ENCODE results near the gene PAQR5.
"Not testable (repeated sequence)": the region's sequence is repeated elsewhere in the genome, so short reads cannot be mapped to it uniquely, and the experiment has no call there.

PAQR5 gene

GRCh38 chr15:69434238-69434637 lies 135.5 kb downstream of the PAQR5 start:
- no peak for DNase-seq

- DNase-seq: no peak
These were observed 136.0 kb downstream of the PAQR5 start for GRCh38 chr15:69434679-69435078.

GRCh38 chr15:69435985-69436384 lies 137.3 kb downstream of the PAQR5 start:
- no peak for DNase-seq

- DNase-seq: no peak
These were observed 138.2 kb downstream of the PAQR5 start for GRCh38 chr15:69436951-69437350.

- DNase-seq: no peak
These were observed 140.9 kb downstream of the PAQR5 start for GRCh38 chr15:69439623-69440022.

GRCh38 chr15:69443032-69443611 lies 144.4 kb downstream of the PAQR5 start:
- DNase-seq: no peak

- no peak for DNase-seq
These were observed 146.0 kb downstream of the PAQR5 start for GRCh38 chr15:69444686-69445085.

GRCh38 chr15:69446953-69447352 lies 148.2 kb downstream of the PAQR5 start:
- DNase-seq: no peak

GRCh38 chr15:69450221-69450620 lies 151.5 kb downstream of the PAQR5 start:
- not testable (repeated sequence) for DNase-seq

GRCh38 chr15:69450968-69451695 lies 152.4 kb downstream of the PAQR5 start:
- DNase-seq: no peak

- no peak for DNase-seq
These were observed 153.4 kb downstream of the PAQR5 start for GRCh38 chr15:69451951-69452691.

GRCh38 chr15:69452692-69453521 lies 154.2 kb downstream of the PAQR5 start, which contains the start of gene RPLP1:
Gene RPLP1 (plus strand): TSS chr15:69452818. CDS start chr15:69452949, 131 bp downstream.
- peak; percentile 67 for DNase-seq

GRCh38 chr15:69454953-69455352 lies 156.2 kb downstream of the PAQR5 start:
- no peak for DNase-seq

- no peak for DNase-seq
These were observed 157.8 kb downstream of the PAQR5 start for GRCh38 chr15:69456208-69457166.

Data from NCI-H2029 (cell line).